Ovary (tissue), 3 donors: Measurements from ENCODE around the gene CACUL1.

ENCODE experiments used
- CTCF ChIP-seq, 3 donors: fragments of 450-650 bp in 2 of 3; fragments of 200-600 bp in 1 of 3; IDR thresholded peaks; one replicate each; pipeline versions ENCODE4 v1.5.1 to v1.8.0; 2016 to 2022; ENCODE audit warnings: antibody characterized with exemption in 3 of 3, mild to moderate bottlenecking in 1 of 3
- EP300 ChIP-seq: sonication (generic); formaldehyde crosslinking; IDR thresholded peaks from one replicate; pipeline ENCODE4 v1.6.1; 2017; ENCODE audit warnings: antibody characterized with exemption
- POLR2A ChIP-seq: fragments of 450-650 bp; IDR thresholded peaks from one replicate; pipeline ENCODE4 v1.6.1; 2017; ENCODE audit warnings: antibody characterized with exemption, mild to moderate bottlenecking, moderate library complexity
- donor health status: DM: no; HTN: no; CAD: no.

- TF ChIP-seq CTCF (IDR thresholded peaks at IDR 0.05) (no peak), POLR2A (no peak), EP300 (no peak)
Observed at GRCh38 chr10:118785551-118785950, 30.8 kb upstream of the CACUL1 start.
